Activated naive CD4-positive, alpha-beta T cell treated with Interleukin-2 at 50 U/mL for 16 hours (primary cell): Measurements from ENCODE around the gene STX11.

ENCODE experiments used
- DNase-seq: peaks from one replicate; pipeline ENCODE4 v3.0.0-alpha.2; 2020

STX11 gene

DNA sequence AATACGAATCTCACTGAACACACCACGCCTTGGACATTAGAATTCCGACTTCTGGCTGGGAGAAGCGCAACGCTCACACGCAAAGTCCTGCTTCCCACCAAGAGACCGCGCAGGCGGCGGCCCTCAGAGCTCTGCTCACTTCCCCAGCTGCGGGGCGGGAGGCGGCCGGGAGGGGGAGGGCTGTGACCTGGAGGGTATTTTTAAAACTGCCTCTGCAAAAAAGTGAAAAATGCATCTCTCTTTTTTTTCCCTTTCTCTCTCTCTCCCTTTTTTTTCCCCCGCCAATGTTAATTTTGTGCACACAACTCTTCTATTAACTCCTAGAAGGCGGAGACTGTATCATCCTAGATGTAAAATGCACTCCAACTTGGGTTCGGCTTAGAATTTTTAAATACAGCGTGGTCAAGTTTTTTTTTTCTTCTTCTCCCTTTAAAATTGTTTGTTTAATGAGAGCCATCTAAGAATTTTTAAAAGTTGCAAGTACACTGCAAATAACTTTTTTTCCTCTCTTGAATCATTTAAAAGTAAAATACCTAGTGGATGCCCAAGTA lies 66.4 kb downstream of the STX11 start:
- DNase-seq: no peak

DNA sequence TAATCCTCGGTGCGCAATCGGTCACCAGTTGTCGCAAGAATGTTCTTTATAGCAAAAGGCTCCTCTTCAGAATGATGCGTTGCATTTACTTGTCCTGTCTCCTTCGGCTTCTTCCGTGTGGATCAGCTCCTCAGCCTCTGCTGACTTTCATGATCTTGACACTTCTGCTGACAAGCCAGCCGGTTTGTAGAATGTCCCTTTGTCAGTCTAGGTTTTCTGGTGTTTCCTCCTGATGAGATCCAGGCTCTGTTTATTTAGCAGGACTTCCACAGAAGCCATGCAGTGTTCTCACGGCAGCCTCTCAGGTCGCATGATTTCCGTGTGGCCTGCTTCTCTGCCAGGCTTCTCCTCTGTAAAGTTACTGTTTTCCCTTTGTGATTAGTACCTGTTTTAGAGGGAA lies 66.9 kb downstream of the STX11 start:
- DNase-seq: no peak

DNA sequence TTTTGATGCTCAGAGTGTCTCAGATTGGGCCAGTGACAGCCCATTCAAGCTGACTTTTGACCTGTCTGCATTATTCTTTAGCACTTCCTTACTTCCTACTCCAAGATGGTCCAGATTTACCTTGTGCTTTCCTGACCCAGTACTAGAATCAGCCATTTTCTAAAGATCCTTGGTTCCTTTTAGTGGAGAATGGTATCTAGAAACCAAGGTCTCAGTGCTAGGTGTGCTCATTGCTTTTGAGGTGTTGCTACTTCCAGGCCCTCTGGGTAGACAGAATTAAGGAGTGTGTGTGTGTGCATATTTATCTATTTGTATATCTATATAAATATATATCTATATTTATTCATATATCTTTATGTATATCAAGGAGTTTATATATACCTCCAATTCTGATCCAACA lies 67.5 kb downstream of the STX11 start:
- DNase-seq: no peak

- DNase-seq: no peak
Measured at GRCh38 chr6:144219056-144219685, 68.9 kb downstream of the STX11 start.

GRCh38 chr6:144220031-144220790 lies 69.9 kb downstream of the STX11 start:
- DNase-seq: no peak

DNA sequence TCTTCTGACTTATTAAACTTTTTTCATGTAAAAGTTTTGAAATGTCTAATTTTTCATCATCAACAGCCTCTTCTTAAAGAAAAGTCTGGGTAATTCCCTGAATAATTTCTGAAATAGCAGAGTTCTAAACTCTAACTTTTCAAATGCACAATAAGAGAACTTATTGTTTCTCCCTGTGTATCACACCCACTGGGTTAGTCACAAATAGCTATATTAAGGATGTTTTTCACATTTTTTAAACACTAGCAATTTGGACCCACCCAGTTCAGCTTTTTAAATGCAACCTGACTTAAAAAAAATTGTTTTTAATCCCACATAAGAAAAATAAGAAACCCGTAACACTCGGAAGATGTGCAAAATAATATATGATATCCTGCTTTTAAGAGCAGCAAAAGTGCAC lies 73.4 kb downstream of the STX11 start:
- DNase-seq: no peak

GRCh38 chr6:144231721-144232120 lies 81.4 kb downstream of the STX11 start:
- DNase-seq: no peak

GRCh38 chr6:144232176-144232831 lies 82.0 kb downstream of the STX11 start:
- no peak for DNase-seq

- no peak for DNase-seq
Measured at GRCh38 chr6:144232832-144233230, 82.5 kb downstream of the STX11 start.

GRCh38 chr6:144234399-144234798 lies 84.1 kb downstream of the STX11 start:
- no peak for DNase-seq

DNA sequence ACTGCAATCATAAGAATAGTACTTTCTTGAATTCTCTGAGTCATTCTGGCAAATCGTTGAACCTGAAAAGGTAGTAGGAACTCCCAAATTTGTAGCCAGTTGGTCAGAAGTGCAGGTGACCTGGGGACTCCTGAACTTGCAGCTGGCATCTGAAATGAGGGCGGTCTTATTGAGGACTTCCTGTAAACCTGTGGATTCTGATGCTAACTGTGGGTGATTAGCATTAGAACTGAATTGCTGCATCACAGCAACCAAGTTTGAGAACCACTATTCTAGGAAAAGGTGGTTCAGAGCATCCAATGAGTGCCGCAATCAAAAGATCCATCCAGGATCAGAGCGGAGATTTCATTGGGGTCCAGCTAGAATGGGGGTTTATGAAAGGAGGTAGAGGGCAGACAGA lies 84.6 kb downstream of the STX11 start:
- DNase-seq: no peak
